Stimulated activated naive CD4-positive, alpha-beta T cell (primary cell): Measurements from ENCODE around the gene CDH16.
"Not testable (repeated sequence)": the region's sequence is repeated elsewhere in the genome, so short reads cannot be mapped to it uniquely, and the experiment has no call there.

Experiments
- DNase-seq, 6 experiments: peaks; one replicate each; lab custom pipeline; 2025; lab: John Stamatoyannopoulos, UW

The CDH16 gene

GRCh38 chr16:66947302-66948065, 28.8 kb upstream of the CDH16 start:
- peak; percentile 61 to 86 (median 79) for DNase-seq

- no peak for DNase-seq
Observed at GRCh38 chr16:66946974-66947301, 28.3 kb upstream of the CDH16 start.

GRCh38 chr16:66946541-66946940, 27.9 kb upstream of the CDH16 start:
- DNase-seq: no peak

- DNase-seq: no peak
Observed at GRCh38 chr16:66945939-66946338, 27.3 kb upstream of the CDH16 start.

GRCh38 chr16:66944971-66945370, 26.3 kb upstream of the CDH16 start:
- not testable (repeated sequence) for DNase-seq

GRCh38 chr16:66944054-66944441, 25.4 kb upstream of the CDH16 start:
- no peak for DNase-seq

GRCh38 chr16:66943426-66944053, 24.9 kb upstream of the CDH16 start:
- DNase-seq: no peak

- DNase-seq: no peak
Observed at GRCh38 chr16:66942981-66943380, 24.3 kb upstream of the CDH16 start.

GRCh38 chr16:66940236-66940635, 21.6 kb upstream of the CDH16 start:
- no peak for DNase-seq

- no peak for DNase-seq
Observed at GRCh38 chr16:66939366-66939765, 20.7 kb upstream of the CDH16 start.

- DNase-seq: no peak
Observed at GRCh38 chr16:66937725-66938337, 19.1 kb upstream of the CDH16 start.

GRCh38 chr16:66936889-66937554, 18.3 kb upstream of the CDH16 start:
- DNase-seq: no peak

GRCh38 chr16:66936462-66936861, 17.8 kb upstream of the CDH16 start:
- no peak for DNase-seq

GRCh38 chr16:66935314-66936011, 16.8 kb upstream of the CDH16 start, which contains the start of gene CES2:
CES2 (plus strand) TSS chr16:66935516; CDS start chr16:66935636, 120 bp downstream.
- no peak for DNase-seq

- not testable (repeated sequence) for DNase-seq
Observed at GRCh38 chr16:66934839-66935313, 16.2 kb upstream of the CDH16 start.

GRCh38 chr16:66934138-66934838, 15.6 kb upstream of the CDH16 start, which contains the start of gene CIAO2B:
CIAO2B (minus strand) TSS chr16:66934402; CDS start chr16:66934364, 38 bp downstream.
- DNase-seq: peak; percentile 80 to 92 (median 84)

- no peak for DNase-seq
Observed at GRCh38 chr16:66933776-66934137, 15.1 kb upstream of the CDH16 start.

GRCh38 chr16:66932076-66932475, 13.4 kb upstream of the CDH16 start:
- no peak for DNase-seq

GRCh38 chr16:66931665-66932064, 13.0 kb upstream of the CDH16 start:
- DNase-seq: no peak

- no peak for DNase-seq
Observed at GRCh38 chr16:66930189-66930588, 11.5 kb upstream of the CDH16 start.

- no peak for DNase-seq
Observed at GRCh38 chr16:66928702-66929388, 10.2 kb upstream of the CDH16 start.
